Smooth muscle cell (in vitro differentiated cells): ENCODE measurements around the gene KCTD16. TPM values are rescaled to one million over a fixed set of nuclear protein-coding genes. Genes with fewer than 3 reads are reported as not detected.
A peak's percentile ranks its signal among the peaks of the same experiment; 100 is the strongest.

ENCODE experiments used
- DNase-seq: peaks from one replicate; lab custom pipeline; 2025; ENCODE audit not compliant: unreplicated experiment; lab: John Stamatoyannopoulos, UW
- H2AFZ ChIP-seq: fragments of 200-600 bp; sonication (generic); 2 replicates; pipeline ENCODE4 v1.6.0; 2016; ENCODE audit warnings: antibody characterized with exemption, low read depth, mild to moderate bottlenecking
- H3F3A ChIP-seq: fragments of 200-600 bp; sonication (generic); 2 replicates; pipeline ENCODE4 v1.6.0; 2017; ENCODE audit warnings: antibody characterized with exemption, low read depth
- H3K27ac ChIP-seq: fragments of 200-600 bp; sonication (generic); 2 replicates; pipeline ENCODE4 v1.5.1; 2016; ENCODE audit warnings: low read depth, mild to moderate bottlenecking
- H3K27me3 ChIP-seq: fragments of 200-600 bp; sonication (generic); 2 replicates; pipeline ENCODE4 v1.6.1; 2016; ENCODE audit warnings: low read depth, mild to moderate bottlenecking
- H3K36me3 ChIP-seq: fragments of 200-600 bp; sonication (generic); 2 replicates; pipeline ENCODE4 v1.5.1; 2016; ENCODE audit warnings: low read depth
- H3K4me1 ChIP-seq: fragments of 200-600 bp; sonication (generic); 2 replicates; pipeline ENCODE4 v1.5.1; 2016; ENCODE audit warnings: low read depth
- H3K4me2 ChIP-seq: fragments of 200-600 bp; sonication (generic); 2 replicates; pipeline ENCODE4 v1.6.0; 2016; ENCODE audit warnings: mild to moderate bottlenecking
- H3K4me3 ChIP-seq: fragments of 200-600 bp; sonication (generic); 2 replicates; pipeline ENCODE4 v1.5.1; 2016; ENCODE audit warnings: mild to moderate bottlenecking
- H3K79me2 ChIP-seq: fragments of 200-600 bp; sonication (generic); 2 replicates; pipeline ENCODE4 v1.6.0; 2016; ENCODE audit warnings: low read depth, mild to moderate bottlenecking
- H3K9ac ChIP-seq: fragments of 200-600 bp; sonication (generic); 2 replicates; pipeline ENCODE4 v1.6.0; 2016; ENCODE audit warnings: low read depth
- H3K9me3 ChIP-seq: fragments of 200-600 bp; sonication (generic); replicated peaks from 2 replicates; pipeline ENCODE4 v1.5.1; 2016; ENCODE audit warnings: low read depth
- H4K20me1 ChIP-seq: fragments of 200-600 bp; sonication (generic); 2 replicates; pipeline ENCODE4 v1.6.0; 2016; ENCODE audit warnings: low read depth
- CTCF ChIP-seq: fragments of 200-600 bp; sonication (generic); IDR thresholded peaks from 2 replicates; pipeline ENCODE4 v1.5.1; 2017; ENCODE audit warnings: borderline replicate concordance, mild to moderate bottlenecking, antibody characterized with exemption; ENCODE audit not compliant: insufficient read depth, poor library complexity, severe bottlenecking
- WGBS: methylation state at CpG from one replicate; pipeline ENCODE4 v1.1.7; 2016; ENCODE audit warnings: low lambda C conversion rate; 5-methylcytosine and 5-hydroxymethylcytosine counted together
- polyA plus RNA-seq: library from polyadenylated mRNA; unstranded; fragments of >200 nt; fragmentation: Nextera tagmentation; extraction: Ambion mirVana; gene quantifications from 2 replicates; pipeline ENCODE4 v1.2.1, GENCODE V29; 2016
- total RNA-seq: library from RNA; depleted of rRNA; stranded (reverse); fragments of >200 nt; gene quantifications from 2 replicates; pipeline ENCODE4 v1.2.3, GENCODE V29; 2014

The KCTD16 gene
- total and polyA plus RNA-seq, 2 experiments from 2014 or later = 1.6 to 11.1 TPM

DNA sequence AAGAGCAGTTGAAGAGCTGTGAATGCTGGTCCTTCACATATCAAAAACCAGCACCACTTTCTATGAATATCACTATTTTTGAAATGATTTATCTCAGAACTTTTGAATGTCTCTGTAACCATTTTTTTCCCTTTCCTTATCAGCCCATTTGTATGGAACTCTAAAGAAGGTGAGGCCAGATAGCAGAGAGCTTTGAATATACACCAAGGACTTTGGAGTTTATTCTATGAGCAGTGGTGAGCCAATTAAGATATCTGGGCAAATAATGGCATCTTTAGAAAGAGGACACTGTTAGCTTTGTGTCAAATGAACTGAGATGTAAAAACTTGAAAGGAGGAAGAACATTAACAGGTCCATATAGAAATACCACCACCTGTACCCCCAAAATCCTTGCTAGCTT lies 22.0 kb downstream of the KCTD16 start:
- Histone ChIP-seq H3K4me2 (peak overlapping the region; percentile 84), H2AFZ (no peak overlapping the region), H3K27ac (peak overlapping the region; percentile 98), H3K4me3 (no peak overlapping the region), H3K27me3 (no peaks in the 10 kb centered on the region), H3K9me3 (no peaks in the 10 kb centered on the region), H3F3A (peaks cover 34% of the 10 kb centered on the region), H4K20me1 (no peaks in the 10 kb centered on the region), H3K36me3 (no peaks in the 10 kb centered on the region), H3K4me1 (peaks cover 17% of the 10 kb centered on the region), H3K9ac (no peak overlapping the region), H3K79me2 (no peaks in the 10 kb centered on the region)
- TF ChIP-seq CTCF = no peak
- no peak for DNase-seq

GRCh38 chr5:144194144-144194543 lies 23.5 kb downstream of the KCTD16 start:
- Histone ChIP-seq H4K20me1 (no peaks in the 10 kb centered on the region), H3K4me3 (no peak overlapping the region), H3K36me3 (no peaks in the 10 kb centered on the region), H3K9ac (no peak overlapping the region), H3K4me1 (peaks cover 18% of the 10 kb centered on the region), H3F3A (peaks cover 27% of the 10 kb centered on the region), H3K4me2 (no peak overlapping the region), H3K27me3 (no peaks in the 10 kb centered on the region), H3K79me2 (no peaks in the 10 kb centered on the region), H2AFZ (peak overlapping the region; percentile 31), H3K27ac (no peak overlapping the region), H3K9me3 (no peaks in the 10 kb centered on the region)
- no peak for DNase-seq
- no peak for TF ChIP-seq CTCF
- 42% methylated on average over 2 of the region's 2 CpGs for WGBS

DNA sequence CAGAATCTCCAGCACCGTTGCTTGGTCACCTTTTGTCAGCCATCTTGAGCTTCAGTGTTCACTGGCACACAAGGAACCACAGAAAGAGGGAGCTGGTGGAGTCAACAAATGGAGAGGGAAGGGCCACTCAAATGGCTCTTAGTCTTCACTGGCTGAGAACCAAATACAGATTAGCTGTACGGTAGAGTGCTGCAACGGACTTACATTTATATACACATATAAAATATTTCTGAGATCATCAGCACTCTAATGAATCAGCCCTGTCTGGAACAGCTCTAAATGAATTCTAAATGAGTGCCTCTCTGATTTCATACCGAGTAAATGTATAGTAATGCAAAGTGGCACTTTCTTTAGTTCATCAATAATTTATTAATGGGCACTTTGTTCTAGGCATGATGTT lies 24.8 kb downstream of the KCTD16 start:
- Histone ChIP-seq H3K9ac (no peak overlapping the region), H4K20me1 (no peaks in the 10 kb centered on the region), H3K4me1 (peaks cover 15% of the 10 kb centered on the region), H3F3A (peaks cover 21% of the 10 kb centered on the region), H3K4me3 (no peak overlapping the region), H2AFZ (peak overlapping the region; percentile 22), H3K4me2 (peak overlapping the region; percentile 12), H3K9me3 (no peaks in the 10 kb centered on the region), H3K36me3 (no peaks in the 10 kb centered on the region), H3K27me3 (no peaks in the 10 kb centered on the region), H3K79me2 (no peaks in the 10 kb centered on the region), H3K27ac (peak overlapping the region; percentile 17)
- no peak for DNase-seq
- no peak for TF ChIP-seq CTCF
- 67% methylated on average over 4 of the region's 4 CpGs for WGBS

DNA sequence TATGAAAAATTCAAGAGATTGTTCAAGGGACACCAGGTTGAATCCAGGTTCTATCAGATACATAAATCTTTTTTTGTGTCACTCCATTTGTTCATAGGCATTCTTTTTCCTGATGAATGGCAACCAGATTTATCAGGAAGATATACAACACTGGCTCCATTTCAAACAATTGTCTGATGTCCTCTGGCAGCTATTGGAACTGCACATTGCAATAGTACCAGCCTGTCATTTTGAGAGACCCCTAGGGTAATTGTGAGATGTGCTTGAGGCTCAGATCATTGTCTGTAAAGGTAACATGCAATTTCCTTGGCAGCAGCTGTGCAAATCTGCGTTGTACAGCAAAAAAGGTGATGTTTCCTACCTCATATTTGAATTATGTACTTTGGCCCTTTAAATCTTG lies 25.9 kb downstream of the KCTD16 start:
- Histone ChIP-seq H3K27ac (no peak overlapping the region), H4K20me1 (no peaks in the 10 kb centered on the region), H3K4me1 (peaks cover 11% of the 10 kb centered on the region), H3K9me3 (no peaks in the 10 kb centered on the region), H3K36me3 (no peaks in the 10 kb centered on the region), H2AFZ (peak overlapping the region; percentile 52), H3K4me3 (no peak overlapping the region), H3K27me3 (no peaks in the 10 kb centered on the region), H3K9ac (no peak overlapping the region), H3K79me2 (no peaks in the 10 kb centered on the region), H3F3A (peaks cover 17% of the 10 kb centered on the region), H3K4me2 (peak overlapping the region; percentile 19)
- 87% methylated on average over 1 of the region's 1 CpG for WGBS
- no peak for TF ChIP-seq CTCF
- DNase-seq = no peak
